PC-3 (cell line): ENCODE results near the gene TSEN2. TPM values are rescaled to one million over a fixed set of nuclear protein-coding genes. Genes with fewer than 3 reads are reported as not detected.

Experiments
- ATAC-seq: fragments of 200-7000 bp; cut with Tn5 transposase; 2 replicates; pipeline ENCODE4 v1.9.1; 2020; ENCODE audit warnings: mild to moderate bottlenecking, moderate library complexity
- BruUV-seq: library from RNA; stranded (reverse); fragments of 400-500 nt; replicated peaks from 2 replicates; lab custom pipeline; 2021; lab: Mats Ljungman, UMichigan
- CTCF ChIA-PET: fragments of 300-600 bp; sonication (Branson Sonifier 250); formaldehyde crosslinking; loops from one replicate; lab custom pipeline; 2022; ENCODE audit warnings: antibody characterized with exemption; lab: Charles Lee
- POLR2A ChIA-PET: fragments of 300-600 bp; sonication (Branson Sonifier 250); formaldehyde crosslinking; loops from one replicate; lab custom pipeline; 2022; ENCODE audit warnings: antibody characterized with exemption; ENCODE audit not compliant: unreplicated experiment; lab: Charles Lee
- DNase-seq: peaks from one replicate; pipeline ENCODE4 v3.0.0-alpha.2; 2015
- H2AFZ ChIP-seq: fragments of 300-600 bp; sonication (generic); 2 replicates; pipeline ENCODE4 v1.6.0; 2016; ENCODE audit warnings: antibody characterized with exemption, low read length
- H3F3A ChIP-seq: fragments of 300-600 bp; sonication (generic); one replicate; pipeline ENCODE4 v1.6.0; 2017; ENCODE audit warnings: antibody characterized with exemption, low read length, control low read depth, mild to moderate bottlenecking; ENCODE audit not compliant: unreplicated experiment
- H3K27ac ChIP-seq: fragments of 300-600 bp; sonication (generic); 2 replicates; pipeline ENCODE4 v1.5.1; 2016; ENCODE audit warnings: mild to moderate bottlenecking, low read length
- H3K27me3 ChIP-seq: fragments of 300-600 bp; sonication (generic); 2 replicates; pipeline ENCODE4 v1.6.1; 2016; ENCODE audit warnings: low read length, mixed read lengths
- H3K36me3 ChIP-seq: fragments of 300-600 bp; sonication (generic); 2 replicates; pipeline ENCODE4 v1.6.1; 2016; ENCODE audit warnings: low read depth, mixed run types, low read length, mixed read lengths
- H3K4me1 ChIP-seq: fragments of 300-600 bp; sonication (generic); 2 replicates; pipeline ENCODE4 v1.5.1; 2016; ENCODE audit warnings: low read length; ENCODE audit not compliant: insufficient read depth
- H3K4me2 ChIP-seq: fragments of 300-600 bp; sonication (generic); 2 replicates; pipeline ENCODE4 v1.6.0; 2016; ENCODE audit warnings: low read length
- H3K4me3 ChIP-seq: fragments of 300-600 bp; sonication (generic); 2 replicates; pipeline ENCODE4 v1.5.1; 2016; ENCODE audit warnings: mild to moderate bottlenecking, low read length, mixed read lengths
- H3K79me2 ChIP-seq: fragments of 300-600 bp; sonication (generic); 2 replicates; pipeline ENCODE4 v1.6.1; 2017; ENCODE audit warnings: low read length, mixed read lengths
- H3K9ac ChIP-seq: fragments of 300-600 bp; sonication (generic); 2 replicates; pipeline ENCODE4 v1.6.0; 2016; ENCODE audit warnings: mild to moderate bottlenecking, low read length
- H3K9me2 ChIP-seq: fragments of 300-600 bp; sonication (generic); replicated peaks from 2 replicates; pipeline ENCODE4 v1.6.1; 2016; ENCODE audit warnings: mixed run types, low read length, mixed read lengths
- H3K9me3 ChIP-seq: fragments of 300-600 bp; sonication (generic); 2 replicates; pipeline ENCODE4 v1.6.1; 2016; ENCODE audit warnings: low read length, mixed read lengths
- H4K20me1 ChIP-seq: fragments of 300-600 bp; sonication (generic); 2 replicates; pipeline ENCODE4 v1.6.1; 2016; ENCODE audit warnings: low read length, mixed read lengths
- CTCF ChIP-seq: fragments of 300-600 bp; sonication (generic); conservative IDR thresholded peaks from 2 replicates; pipeline ENCODE4 v1.5.1; 2017; ENCODE audit warnings: antibody characterized with exemption, low read depth, mild to moderate bottlenecking, low read length
- EZH2 ChIP-seq: fragments of 300-600 bp; sonication (generic); IDR thresholded peaks from one replicate; pipeline ENCODE4 v1.6.1; 2017; ENCODE audit warnings: antibody characterized with exemption, mild to moderate bottlenecking, low read length; ENCODE audit not compliant: unreplicated experiment
- EZH2phosphoT487 ChIP-seq: fragments of 300-600 bp; sonication (generic); IDR thresholded peaks from 2 replicates; pipeline ENCODE4 v1.6.1; 2018; ENCODE audit warnings: mild to moderate bottlenecking, antibody characterized with exemption, low read length, borderline replicate concordance
- intact Hi-C: fragments of 100-400 bp; cut with micrococcal nuclease; formaldehyde crosslinking; loops from 2 replicates; pipeline ENCODE4 v1.9.0; 2023
- total RNA-seq: library from RNA; depleted of rRNA; stranded (reverse); fragments of >200 nt; gene quantifications from 2 replicates; pipeline ENCODE4 v1.2.3, GENCODE V29; 2014

The TSEN2 gene
- total RNA-seq, 1 experiment from 2014 or later: 40.2 TPM

- ATAC-seq (no peak), DNase-seq (no peak)
- intact Hi-C loops: no loop called here
- BruUV-seq: no TSS peak
- H3K27ac ChIP-seq: no peak overlapping the region
- H3K9me3 ChIP-seq: no peaks in the 10 kb centered on the region
- no peaks in the 10 kb centered on the region for H3K79me2 ChIP-seq
- no peaks in the 10 kb centered on the region for H3K4me1 ChIP-seq
- CTCF ChIA-PET: no interaction called here
- TF ChIP-seq EZH2phosphoT487: no peak
- TF ChIP-seq EZH2: no peak
- TF ChIP-seq CTCF: no peak
- POLR2A ChIA-PET: no interaction called here
- no peak overlapping the region for H3K4me3 ChIP-seq
- H3K9me2 ChIP-seq: no peaks in the 10 kb centered on the region
- no peak overlapping the region for H3K9ac ChIP-seq
- H3K27me3 ChIP-seq: no peaks in the 10 kb centered on the region
- H2AFZ ChIP-seq: no peak overlapping the region
- H3F3A ChIP-seq: peaks cover 3% of the 10 kb centered on the region
- no peaks in the 10 kb centered on the region for H4K20me1 ChIP-seq
- H3K36me3 ChIP-seq: peaks cover 22% of the 10 kb centered on the region
- H3K4me2 ChIP-seq: no peak overlapping the region
Measured at GRCh38 chr3:12516873-12517272, 32.6 kb downstream of the TSEN2 start.

GRCh38 chr3:12518261-12519028 lies 34.2 kb downstream of the TSEN2 start:
- Histone ChIP-seq H3K79me2 (no peaks in the 10 kb centered on the region), H4K20me1 (no peaks in the 10 kb centered on the region), H3K27ac (no peak overlapping the region), H3K4me2 (no peak overlapping the region), H3K9me3 (no peaks in the 10 kb centered on the region), H3K4me3 (no peak overlapping the region), H3K9me2 (no peaks in the 10 kb centered on the region), H3K4me1 (no peaks in the 10 kb centered on the region), H3F3A (peaks cover 3% of the 10 kb centered on the region), H3K36me3 (peaks cover 27% of the 10 kb centered on the region), H3K27me3 (no peaks in the 10 kb centered on the region), H2AFZ (no peak overlapping the region), H3K9ac (no peak overlapping the region)
- ChIA-PET CTCF (no interaction called here), POLR2A (no interaction called here)
- intact Hi-C loops: no loop called here
- TF ChIP-seq EZH2phosphoT487 (no peak), CTCF (no peak), EZH2 (no peak)
- ATAC-seq: no peak
- BruUV-seq: no TSS peak
- DNase-seq: no peak

- no TSS peak for BruUV-seq
- Histone ChIP-seq H3K9ac (no peak overlapping the region), H3K36me3 (peaks cover 27% of the 10 kb centered on the region), H4K20me1 (no peaks in the 10 kb centered on the region), H3K79me2 (no peaks in the 10 kb centered on the region), H2AFZ (no peak overlapping the region), H3K4me3 (no peak overlapping the region), H3K4me2 (no peak overlapping the region), H3K9me2 (no peaks in the 10 kb centered on the region), H3K27me3 (no peaks in the 10 kb centered on the region), H3K4me1 (no peaks in the 10 kb centered on the region), H3K9me3 (no peaks in the 10 kb centered on the region), H3K27ac (no peak overlapping the region), H3F3A (peaks cover 3% of the 10 kb centered on the region)
- DNase-seq (no peak), ATAC-seq (no peak)
- TF ChIP-seq CTCF: no peak
- TF ChIP-seq EZH2: no peak
- no peak for TF ChIP-seq EZH2phosphoT487
- ChIA-PET CTCF (no interaction called here), POLR2A (no interaction called here)
- intact Hi-C loops: no loop called here
Measured at GRCh38 chr3:12521010-12521409, 36.7 kb downstream of the TSEN2 start.
